ENCODE measurements around the gene FAM120B.
A peak's percentile ranks its signal among the peaks of the same experiment; 100 is the strongest.
"Not testable (repeated sequence)": the region's sequence is repeated elsewhere in the genome, so short reads cannot be mapped to it uniquely, and the experiment has no call there.

Gene FAM120B

GRCh38 chr6:170307080-170307545 lies 555 bp downstream of the FAM120B start:
- Histone ChIP-seq H3K4me1 (ENCODE audit: control insufficient read depth, insufficient read depth, low read length, poor library complexity, severe bottlenecking) (peaks cover 10% of the 10 kb centered on the region), H3K36me3 (ENCODE audit: control insufficient read depth, insufficient read depth, low read length) (no peaks in the 10 kb centered on the region), H3K9me3 (ENCODE audit: control insufficient read depth, low read length) (peaks cover 5% of the 10 kb centered on the region), H3K4me3 (ENCODE audit: extremely low read depth, insufficient read depth, low read length, poor library complexity, severe bottlenecking) (peak overlapping the region; percentile 82), H3K27ac (ENCODE audit: low read depth, low read length, severe bottlenecking) (peak overlapping the region; percentile 72)
- WGBS, 2 experiments (ENCODE audit: insufficient coverage in 2 of 2), result 24 to 25% methylated on average over 12 to 15 of the region's 15 CpGs

GRCh38 chr6:170308761-170309160 lies 2.2 kb downstream of the FAM120B start:
- no CpG with 5 or more reads among the region's 1 CpG for WGBS, 2 experiments (ENCODE audit: insufficient coverage in 2 of 2)
- Histone ChIP-seq H3K4me3 (ENCODE audit: extremely low read depth, insufficient read depth, low read length, poor library complexity, severe bottlenecking) (no peak overlapping the region), H3K4me1 (ENCODE audit: control insufficient read depth, insufficient read depth, low read length, poor library complexity, severe bottlenecking) (peaks cover 10% of the 10 kb centered on the region), H3K27ac (ENCODE audit: low read depth, low read length, severe bottlenecking) (no peak overlapping the region), H3K36me3 (ENCODE audit: control insufficient read depth, insufficient read depth, low read length) (no peaks in the 10 kb centered on the region), H3K9me3 (ENCODE audit: control insufficient read depth, low read length) (no peaks in the 10 kb centered on the region)

DNA sequence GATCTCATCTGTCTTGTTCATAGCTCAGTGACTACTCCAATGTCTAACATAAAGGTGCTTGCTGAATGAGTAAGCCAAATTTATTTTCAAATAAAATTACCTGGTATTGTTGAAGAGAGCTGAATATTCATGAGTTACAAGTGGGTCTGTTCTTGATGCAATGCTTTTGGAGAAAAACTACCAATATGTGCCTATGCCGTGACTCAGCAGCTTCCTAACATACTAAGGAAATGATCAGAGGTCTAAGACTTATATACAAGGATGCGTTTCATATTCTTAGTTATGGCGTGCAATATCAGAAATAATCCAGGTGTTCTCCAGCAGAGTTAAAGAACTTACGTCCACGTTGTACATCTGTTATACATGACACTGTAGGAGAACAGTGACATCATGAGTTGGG lies 5.1 kb downstream of the FAM120B start:
- H3K4me1 ChIP-seq (ENCODE audit: control insufficient read depth, insufficient read depth, low read length, poor library complexity, severe bottlenecking), result peaks cover 10% of the 10 kb centered on the region
- peaks cover 12% of the 10 kb centered on the region for H3K36me3 ChIP-seq (ENCODE audit: control insufficient read depth, insufficient read depth, low read length)
- no peak overlapping the region for H3K4me3 ChIP-seq (ENCODE audit: extremely low read depth, insufficient read depth, low read length, poor library complexity, severe bottlenecking)
- 97% methylated on average over 3 of the region's 5 CpGs; no CpG with 5 or more reads in 1 of the 2 experiments for WGBS, 2 experiments (ENCODE audit: insufficient coverage in 2 of 2)
- H3K9me3 ChIP-seq (ENCODE audit: control insufficient read depth, low read length), result no peaks in the 10 kb centered on the region
- no peak overlapping the region for H3K27ac ChIP-seq (ENCODE audit: low read depth, low read length, severe bottlenecking)

DNA sequence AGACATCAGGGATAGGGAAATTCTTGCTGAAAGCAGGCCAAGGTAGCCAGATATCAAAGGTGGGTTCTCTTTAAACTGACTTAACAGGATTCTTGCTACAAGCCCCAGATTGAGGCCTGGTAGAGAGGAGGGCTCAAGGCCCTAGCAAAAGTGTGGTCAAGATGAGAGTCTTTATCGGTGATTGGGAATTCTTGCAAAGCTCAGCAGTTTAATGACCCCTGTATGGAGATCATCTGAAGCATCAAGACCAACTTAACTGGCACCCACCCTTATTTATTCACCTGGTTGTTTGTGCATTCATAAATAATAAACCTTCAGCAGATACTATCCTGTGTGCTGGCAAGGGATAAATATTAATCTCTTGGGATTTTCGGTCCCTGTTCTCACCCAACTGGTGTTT lies 6.3 kb downstream of the FAM120B start:
- WGBS, 2 experiments (ENCODE audit: insufficient coverage in 2 of 2), result 100% methylated on average over 2 of the region's 2 CpGs; no CpG with 5 or more reads in 1 of the 2 experiments

DNA sequence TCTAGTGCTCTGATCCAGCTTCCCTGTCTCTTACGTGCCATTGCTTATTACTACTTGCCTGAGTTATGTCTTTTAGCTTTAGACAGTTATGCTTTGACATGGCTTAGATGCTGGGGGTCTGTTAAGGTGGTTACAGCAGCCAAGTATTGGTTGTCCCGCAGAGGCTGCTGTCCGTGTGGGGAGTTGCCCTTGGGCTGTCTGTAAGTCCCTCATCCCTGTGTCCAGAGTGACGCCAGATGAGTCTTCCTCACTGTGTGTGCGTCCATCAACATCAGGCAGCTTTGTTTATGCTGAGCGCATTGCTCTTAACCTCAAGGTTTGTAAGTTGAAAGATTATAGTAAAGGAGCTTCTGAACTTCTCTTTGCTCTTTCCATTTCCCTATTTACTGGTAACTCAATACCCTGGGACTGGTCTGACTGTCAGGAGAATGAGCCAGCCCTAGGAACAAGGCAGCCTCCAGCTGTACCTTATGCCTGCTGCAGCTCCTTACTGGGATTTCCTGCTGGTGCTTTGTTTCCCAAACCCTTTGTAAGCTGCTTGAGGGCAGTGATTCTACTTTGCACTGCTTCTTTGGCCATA lies 7.2 kb downstream of the FAM120B start:
- Histone ChIP-seq H3K4me1 (ENCODE audit: control insufficient read depth, insufficient read depth, low read length, poor library complexity, severe bottlenecking) (no peaks in the 10 kb centered on the region), H3K27ac (ENCODE audit: low read depth, low read length, severe bottlenecking) (no peak overlapping the region), H3K36me3 (ENCODE audit: control insufficient read depth, insufficient read depth, low read length) (peaks cover 29% of the 10 kb centered on the region), H3K9me3 (ENCODE audit: control insufficient read depth, low read length) (no peaks in the 10 kb centered on the region), H3K4me3 (ENCODE audit: extremely low read depth, insufficient read depth, low read length, poor library complexity, severe bottlenecking) (no peak overlapping the region)
- WGBS, 2 experiments (ENCODE audit: insufficient coverage in 2 of 2), result 81 to 82% methylated on average over 2 of the region's 6 CpGs

More for the DNA sequence above, 6.3 kb downstream of the FAM120B start:
- Histone ChIP-seq H3K4me1 (ENCODE audit: control insufficient read depth, insufficient read depth, low read length, poor library complexity, severe bottlenecking) (peaks cover 4% of the 10 kb centered on the region), H3K9me3 (ENCODE audit: control insufficient read depth, low read length) (no peaks in the 10 kb centered on the region), H3K4me3 (ENCODE audit: extremely low read depth, insufficient read depth, low read length, poor library complexity, severe bottlenecking) (no peak overlapping the region), H3K27ac (ENCODE audit: low read depth, low read length, severe bottlenecking) (no peak overlapping the region), H3K36me3 (ENCODE audit: control insufficient read depth, insufficient read depth, low read length) (peaks cover 21% of the 10 kb centered on the region)

- peaks cover 40% of the 10 kb centered on the region for H3K36me3 ChIP-seq (ENCODE audit: control insufficient read depth, insufficient read depth, low read length)
These were observed 8.4 kb downstream of the FAM120B start for GRCh38 chr6:170314983-170315382.

GRCh38 chr6:170316071-170316470 lies 9.5 kb downstream of the FAM120B start:
- H3K36me3 ChIP-seq (ENCODE audit: control insufficient read depth, insufficient read depth, low read length), result peaks cover 47% of the 10 kb centered on the region
- H3K27ac ChIP-seq (ENCODE audit: low read depth, low read length, severe bottlenecking), result no peak overlapping the region
- H3K4me3 ChIP-seq (ENCODE audit: extremely low read depth, insufficient read depth, low read length, poor library complexity, severe bottlenecking), result no peak overlapping the region
- 96 to 100% methylated on average over 2 to 4 of the region's 4 CpGs for WGBS, 2 experiments (ENCODE audit: insufficient coverage in 2 of 2)
- H3K9me3 ChIP-seq (ENCODE audit: control insufficient read depth, low read length), result no peaks in the 10 kb centered on the region
- no peaks in the 10 kb centered on the region for H3K4me1 ChIP-seq (ENCODE audit: control insufficient read depth, insufficient read depth, low read length, poor library complexity, severe bottlenecking)

More at GRCh38 chr6:170314983-170315382, 8.4 kb downstream of the FAM120B start:
- 87 to 92% methylated on average over 4 to 5 of the region's 5 CpGs for WGBS, 2 experiments (ENCODE audit: insufficient coverage in 2 of 2)
- Histone ChIP-seq H3K4me1 (ENCODE audit: control insufficient read depth, insufficient read depth, low read length, poor library complexity, severe bottlenecking) (no peaks in the 10 kb centered on the region), H3K9me3 (ENCODE audit: control insufficient read depth, low read length) (no peaks in the 10 kb centered on the region), H3K27ac (ENCODE audit: low read depth, low read length, severe bottlenecking) (no peak overlapping the region), H3K4me3 (ENCODE audit: extremely low read depth, insufficient read depth, low read length, poor library complexity, severe bottlenecking) (no peak overlapping the region)

DNA sequence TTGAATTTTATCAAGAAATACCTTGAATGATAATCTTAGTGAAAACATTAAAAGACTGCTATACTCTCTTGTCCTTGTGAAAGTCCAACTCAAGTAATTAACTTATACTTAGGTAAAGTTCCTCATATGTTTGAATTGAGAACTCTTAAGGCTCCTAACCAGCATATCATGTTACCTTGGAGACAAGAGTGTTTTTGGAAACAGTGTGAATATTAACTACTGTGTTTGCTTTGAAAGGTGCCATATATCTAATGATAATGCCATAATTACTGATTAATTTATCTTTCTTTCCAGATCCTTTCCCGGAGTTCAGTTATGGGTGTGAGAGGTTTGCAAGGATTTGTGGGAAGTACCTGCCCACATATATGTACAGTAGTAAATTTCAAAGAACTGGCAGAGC lies 10.5 kb downstream of the FAM120B start:
- no peaks in the 10 kb centered on the region for H3K4me1 ChIP-seq (ENCODE audit: control insufficient read depth, insufficient read depth, low read length, poor library complexity, severe bottlenecking)
- H3K4me3 ChIP-seq (ENCODE audit: extremely low read depth, insufficient read depth, low read length, poor library complexity, severe bottlenecking), result no peak overlapping the region
- peaks cover 49% of the 10 kb centered on the region for H3K36me3 ChIP-seq (ENCODE audit: control insufficient read depth, insufficient read depth, low read length)
- no peaks in the 10 kb centered on the region for H3K9me3 ChIP-seq (ENCODE audit: control insufficient read depth, low read length)
- H3K27ac ChIP-seq (ENCODE audit: low read depth, low read length, severe bottlenecking), result peak overlapping the region; percentile 61
- no CpG with 5 or more reads among the region's 1 CpG for WGBS, 2 experiments (ENCODE audit: insufficient coverage in 2 of 2)

GRCh38 chr6:170317718-170318117 lies 11.2 kb downstream of the FAM120B start:
- H3K36me3 ChIP-seq (ENCODE audit: control insufficient read depth, insufficient read depth, low read length), result peaks cover 56% of the 10 kb centered on the region
- no peak overlapping the region for H3K4me3 ChIP-seq (ENCODE audit: extremely low read depth, insufficient read depth, low read length, poor library complexity, severe bottlenecking)
- no peaks in the 10 kb centered on the region for H3K9me3 ChIP-seq (ENCODE audit: control insufficient read depth, low read length)
- H3K4me1 ChIP-seq (ENCODE audit: control insufficient read depth, insufficient read depth, low read length, poor library complexity, severe bottlenecking), result no peaks in the 10 kb centered on the region
- 87 to 97% methylated on average over 4 to 5 of the region's 5 CpGs for WGBS, 2 experiments (ENCODE audit: insufficient coverage in 2 of 2)
- peak overlapping the region; percentile 61 for H3K27ac ChIP-seq (ENCODE audit: low read depth, low read length, severe bottlenecking)

DNA sequence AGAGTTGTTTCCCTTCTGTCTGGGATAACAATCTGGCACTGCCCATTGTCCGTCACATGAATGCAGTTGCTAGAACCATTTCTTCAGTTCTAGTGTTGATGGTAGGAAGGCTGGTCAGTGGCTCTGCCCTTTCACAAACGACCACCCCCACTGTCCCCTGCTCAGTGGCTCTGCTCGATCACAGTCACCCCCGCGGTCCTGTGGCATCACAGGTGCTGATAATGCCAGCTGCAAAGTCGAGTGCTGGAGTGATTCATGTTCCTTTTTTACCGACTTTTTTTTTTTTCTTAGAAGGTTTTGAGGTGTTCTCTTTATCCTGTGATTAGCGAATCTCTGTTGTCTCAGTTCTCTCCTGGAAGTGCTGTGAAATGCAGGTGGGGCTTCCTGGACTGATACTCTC lies 22.8 kb downstream of the FAM120B start:
- H3K27ac ChIP-seq (ENCODE audit: low read depth, low read length, severe bottlenecking), result no peak overlapping the region
- H3K9me3 ChIP-seq (ENCODE audit: control insufficient read depth, low read length), result no peaks in the 10 kb centered on the region
- 95 to 100% methylated on average over 5 to 6 of the region's 8 CpGs for WGBS, 2 experiments (ENCODE audit: insufficient coverage in 2 of 2)
- peaks cover 73% of the 10 kb centered on the region for H3K36me3 ChIP-seq (ENCODE audit: control insufficient read depth, insufficient read depth, low read length)
- H3K4me3 ChIP-seq (ENCODE audit: extremely low read depth, insufficient read depth, low read length, poor library complexity, severe bottlenecking), result no peak overlapping the region
- no peaks in the 10 kb centered on the region for H3K4me1 ChIP-seq (ENCODE audit: control insufficient read depth, insufficient read depth, low read length, poor library complexity, severe bottlenecking)

DNA sequence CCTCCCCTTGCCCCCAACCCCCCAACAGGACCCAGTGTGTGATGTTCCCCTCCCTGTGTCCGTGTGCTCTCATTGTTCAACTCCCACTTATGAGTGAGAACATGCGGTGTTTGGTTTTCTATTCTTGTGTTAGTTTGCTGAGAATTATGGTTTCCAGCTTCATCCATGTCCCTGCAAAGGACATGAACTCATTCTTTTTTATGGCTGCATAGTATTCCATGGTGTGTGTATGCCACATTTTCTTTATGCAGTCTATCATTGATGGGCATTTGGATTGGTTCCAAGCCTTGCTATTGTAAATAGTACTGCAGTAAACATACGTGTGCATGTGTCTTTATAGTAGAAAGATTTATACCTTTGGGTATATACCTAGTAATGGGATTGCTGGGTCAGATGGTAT lies 28.6 kb downstream of the FAM120B start:
- H3K4me1 ChIP-seq (ENCODE audit: control insufficient read depth, insufficient read depth, low read length, poor library complexity, severe bottlenecking); H3K4me3 ChIP-seq (ENCODE audit: extremely low read depth, insufficient read depth, low read length, poor library complexity, severe bottlenecking); H3K9me3 ChIP-seq (ENCODE audit: control insufficient read depth, low read length); H3K27ac ChIP-seq (ENCODE audit: low read depth, low read length, severe bottlenecking): not testable (repeated sequence)
- peaks cover 44% of the 10 kb centered on the region for H3K36me3 ChIP-seq (ENCODE audit: control insufficient read depth, insufficient read depth, low read length)
- no CpG with 5 or more reads among the region's 3 CpGs for WGBS, 2 experiments (ENCODE audit: insufficient coverage in 2 of 2)
